Stromal cell of bone marrow (primary cell): ENCODE measurements around the gene LKAAEAR1.

Experiments
- DNase-seq: peaks from one replicate; pipeline ENCODE4 v3.0.0-alpha.2; 2012; ENCODE audit warnings: low read depth

The LKAAEAR1 gene

GRCh38 chr20:64037199-64037497 is 47.0 kb downstream of the LKAAEAR1 start:
- no peak for DNase-seq

DNA sequence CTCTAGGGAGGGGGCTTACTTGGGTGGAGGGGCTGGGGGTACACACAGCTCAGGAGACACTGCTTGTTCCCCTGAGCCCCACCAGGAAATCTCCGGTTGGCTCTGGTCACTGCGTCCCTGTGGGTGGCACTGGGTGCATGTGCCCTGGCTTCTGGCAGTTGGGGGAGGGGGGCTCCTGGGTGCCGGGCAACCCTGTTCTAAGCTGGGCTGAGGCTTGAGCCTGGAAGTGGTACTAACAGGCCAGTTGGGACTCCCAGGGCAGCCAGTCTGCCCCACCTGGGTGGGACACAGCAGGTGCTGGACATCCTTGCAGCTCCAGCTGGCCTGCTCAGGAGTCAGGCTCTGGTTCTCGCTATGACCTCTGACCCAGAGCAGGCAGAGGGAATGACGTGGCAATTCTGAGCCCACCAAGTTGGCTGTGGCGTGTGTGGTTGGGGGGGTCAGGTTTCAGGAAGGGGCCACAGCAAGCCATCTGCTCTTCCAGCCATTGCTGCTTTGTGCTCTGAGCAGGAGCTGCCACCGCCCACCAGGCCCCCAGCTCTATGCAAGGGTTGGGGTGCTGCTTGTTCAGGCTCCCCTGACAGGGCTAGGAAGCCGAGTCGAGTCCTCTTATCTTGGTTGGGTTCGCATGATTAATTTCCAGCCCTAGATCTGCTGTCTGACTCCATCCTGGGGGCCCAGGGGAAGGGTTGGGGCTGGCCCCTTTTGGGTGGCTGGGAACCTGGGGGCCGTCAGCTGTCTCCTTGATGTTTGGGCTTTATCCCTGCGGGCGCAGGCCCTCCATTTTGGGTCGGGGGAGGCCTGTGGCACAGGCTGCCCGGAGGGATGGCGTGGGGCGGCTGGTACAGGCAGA is 47.6 kb downstream of the LKAAEAR1 start:
- DNase-seq = no peak

- DNase-seq = no peak
Observed at GRCh38 chr20:64035933-64036345, 48.3 kb downstream of the LKAAEAR1 start, which contains the start of gene C20orf204. TSS of gene C20orf204 (plus strand) at chr20:64036182. CDS start at chr20:64036324, 142 bp downstream.

GRCh38 chr20:64035066-64035932 is 48.9 kb downstream of the LKAAEAR1 start:
- no peak for DNase-seq

DNA sequence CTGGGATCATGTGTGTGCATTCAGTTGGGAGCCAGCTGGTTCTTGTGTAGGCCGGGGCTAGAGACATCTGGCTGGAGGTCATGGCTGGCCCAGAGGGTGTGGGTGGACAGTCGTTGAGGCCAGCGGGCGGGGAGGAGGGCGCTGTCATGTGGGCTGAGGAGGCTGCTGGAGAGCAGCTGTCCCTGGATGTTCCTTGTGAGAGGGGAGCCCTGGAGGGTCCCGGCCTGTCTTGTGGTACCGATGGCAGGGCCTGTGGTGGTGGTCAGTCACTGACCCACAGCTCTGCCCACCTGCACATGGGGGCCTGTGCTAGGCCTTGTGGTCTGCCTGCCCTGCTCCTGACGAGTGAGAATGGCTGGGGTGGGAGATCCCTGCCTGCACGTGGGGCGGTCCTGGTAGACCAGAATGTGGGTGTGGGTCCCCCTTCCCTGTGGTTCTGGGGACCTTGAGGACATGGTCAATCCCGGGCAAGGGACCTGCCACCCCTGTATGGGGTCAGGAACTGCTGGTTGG is 50.2 kb downstream of the LKAAEAR1 start:
- no peak for DNase-seq
